Measurements from ENCODE around the gene BUD23.
"Not testable (repeated sequence)": the region's sequence is repeated elsewhere in the genome, so short reads cannot be mapped to it uniquely, and the experiment has no call there.

Gene BUD23

GRCh38 chr7:73719806-73720169, 36.4 kb downstream of the BUD23 start:
- DNase-seq (ENCODE audit: low read depth in 2 of 2), result no peak

GRCh38 chr7:73720443-73720842, 37.0 kb downstream of the BUD23 start:
- not testable (repeated sequence) for DNase-seq (ENCODE audit: low read depth in 2 of 2)

GRCh38 chr7:73721377-73721817, 38.0 kb downstream of the BUD23 start:
- no peak for DNase-seq (ENCODE audit: low read depth in 2 of 2)

GRCh38 chr7:73722182-73722581, 38.8 kb downstream of the BUD23 start:
- DNase-seq (ENCODE audit: low read depth in 2 of 2), result not testable (repeated sequence)

GRCh38 chr7:73722785-73723184, 39.4 kb downstream of the BUD23 start:
- DNase-seq (ENCODE audit: low read depth in 2 of 2), result no peak

- DNase-seq (ENCODE audit: low read depth in 2 of 2), result no peak
Observed at GRCh38 chr7:73723813-73724212, 40.4 kb downstream of the BUD23 start.

GRCh38 chr7:73726083-73726466, 42.7 kb downstream of the BUD23 start:
- DNase-seq (ENCODE audit: low read depth in 2 of 2), result no peak

- DNase-seq (ENCODE audit: low read depth in 2 of 2), result no peak
Observed at GRCh38 chr7:73727952-73728351, 44.6 kb downstream of the BUD23 start.

GRCh38 chr7:73728551-73728950, 45.2 kb downstream of the BUD23 start:
- DNase-seq (ENCODE audit: low read depth in 2 of 2), result no peak

GRCh38 chr7:73730485-73730884, 47.1 kb downstream of the BUD23 start:
- DNase-seq (ENCODE audit: low read depth in 2 of 2), result no peak

- DNase-seq (ENCODE audit: low read depth in 2 of 2), result no peak
Observed at GRCh38 chr7:73732397-73732796, 49.0 kb downstream of the BUD23 start.

GRCh38 chr7:73734619-73735527, 51.5 kb downstream of the BUD23 start:
- DNase-seq (ENCODE audit: low read depth in 2 of 2), result peak; percentile 73 to 81

- no peak for DNase-seq (ENCODE audit: low read depth in 2 of 2)
Observed at GRCh38 chr7:73735528-73735905, 52.1 kb downstream of the BUD23 start.

GRCh38 chr7:73736885-73737284, 53.5 kb downstream of the BUD23 start:
- no peak for DNase-seq (ENCODE audit: low read depth in 2 of 2)

- DNase-seq (ENCODE audit: low read depth in 2 of 2), result no peak
Observed at GRCh38 chr7:73737491-73738219, 54.3 kb downstream of the BUD23 start.

GRCh38 chr7:73738220-73738611, 54.8 kb downstream of the BUD23 start:
- peak in 1 of 2 donors; percentile 28 for DNase-seq (ENCODE audit: low read depth in 2 of 2)

GRCh38 chr7:73738612-73739386, 55.4 kb downstream of the BUD23 start, which contains the start of gene ABHD11:
Gene ABHD11 (minus strand): TSS chr7:73738802. CDS start chr7:73738770, 32 bp downstream.
- peak; percentile 97 to 98 for DNase-seq (ENCODE audit: low read depth in 2 of 2)

- DNase-seq (ENCODE audit: low read depth in 2 of 2), result no peak
Observed at GRCh38 chr7:73739387-73739767, 56.0 kb downstream of the BUD23 start.

- DNase-seq (ENCODE audit: low read depth in 2 of 2), result no peak
Observed at GRCh38 chr7:73740212-73740611, 56.8 kb downstream of the BUD23 start.

GRCh38 chr7:73740771-73741170, 57.4 kb downstream of the BUD23 start:
- no peak for DNase-seq (ENCODE audit: low read depth in 2 of 2)

- no peak for DNase-seq (ENCODE audit: low read depth in 2 of 2)
Observed at GRCh38 chr7:73741600-73741999, 58.2 kb downstream of the BUD23 start.

GRCh38 chr7:73742338-73742752, 58.9 kb downstream of the BUD23 start:
- DNase-seq (ENCODE audit: low read depth in 2 of 2), result no peak

Data from stimulated activated CD4-positive, alpha-beta T cell treated with anti-CD3 and anti-CD28 coated beads, Interleukin-15, amount 100 ng/mL, for 48 hours (primary cell).